GM18511 (cell line): ENCODE measurements around the gene MRPL44.
A peak's percentile ranks its signal among the peaks of the same experiment; 100 is the strongest.

Experiments used
- ATAC-seq: cut with Tn5 transposase; IDR thresholded peaks from one replicate; pipeline ENCODE4 v1.9.1; 2021; ENCODE audit warnings: mild to moderate bottlenecking, moderate library complexity; ENCODE audit not compliant: unreplicated experiment

The MRPL44 gene

GRCh38 chr2:223957092-223957851, at the start of gene MRPL44:
Gene MRPL44 (plus strand): TSS chr2:223957463. CDS start chr2:223957473, 10 bp downstream.
- ATAC-seq: peak; percentile 86

- ATAC-seq: no peak
Observed at GRCh38 chr2:223908304-223908998, 48.8 kb upstream of the MRPL44 start.

DNA sequence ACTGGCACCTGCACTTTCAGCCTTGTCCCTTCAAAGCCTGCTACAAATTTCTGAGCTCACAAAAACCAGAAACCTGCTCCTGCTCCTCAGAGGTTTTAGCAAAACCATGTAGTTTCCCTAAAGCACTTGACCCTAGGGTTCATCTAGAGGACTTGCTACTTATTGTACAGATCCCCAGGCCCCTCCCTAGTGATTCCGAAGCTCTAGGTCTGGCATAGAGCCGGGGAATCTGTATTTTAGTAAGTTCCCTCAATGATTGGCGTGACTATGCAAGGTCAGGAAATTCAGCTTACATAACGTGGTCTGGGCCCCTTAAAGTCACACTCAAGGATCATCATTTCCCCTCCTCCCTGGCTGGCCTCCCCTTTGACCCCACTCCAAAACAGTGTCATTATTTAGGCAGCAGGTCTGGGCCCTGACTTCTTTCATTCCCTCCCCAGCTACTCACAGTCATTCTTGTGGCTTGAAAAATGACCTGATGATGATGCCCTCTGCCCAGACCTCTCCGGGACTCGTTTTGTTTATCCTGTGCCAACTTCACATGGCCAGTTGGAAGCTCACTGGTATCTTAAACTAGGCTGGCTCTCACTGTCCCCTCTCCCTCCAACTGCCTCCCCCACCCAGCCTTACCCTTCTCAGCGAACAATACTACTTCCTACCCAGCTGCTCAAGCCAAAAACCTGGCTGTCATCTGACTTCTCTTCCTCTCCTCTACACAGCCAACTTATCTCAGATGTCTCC, 48.1 kb upstream of the MRPL44 start:
- no peak for ATAC-seq

- no peak for ATAC-seq
Observed at GRCh38 chr2:223914324-223914723, 42.9 kb upstream of the MRPL44 start.

- ATAC-seq: no peak
Observed at GRCh38 chr2:223915071-223915470, 42.2 kb upstream of the MRPL44 start.

DNA sequence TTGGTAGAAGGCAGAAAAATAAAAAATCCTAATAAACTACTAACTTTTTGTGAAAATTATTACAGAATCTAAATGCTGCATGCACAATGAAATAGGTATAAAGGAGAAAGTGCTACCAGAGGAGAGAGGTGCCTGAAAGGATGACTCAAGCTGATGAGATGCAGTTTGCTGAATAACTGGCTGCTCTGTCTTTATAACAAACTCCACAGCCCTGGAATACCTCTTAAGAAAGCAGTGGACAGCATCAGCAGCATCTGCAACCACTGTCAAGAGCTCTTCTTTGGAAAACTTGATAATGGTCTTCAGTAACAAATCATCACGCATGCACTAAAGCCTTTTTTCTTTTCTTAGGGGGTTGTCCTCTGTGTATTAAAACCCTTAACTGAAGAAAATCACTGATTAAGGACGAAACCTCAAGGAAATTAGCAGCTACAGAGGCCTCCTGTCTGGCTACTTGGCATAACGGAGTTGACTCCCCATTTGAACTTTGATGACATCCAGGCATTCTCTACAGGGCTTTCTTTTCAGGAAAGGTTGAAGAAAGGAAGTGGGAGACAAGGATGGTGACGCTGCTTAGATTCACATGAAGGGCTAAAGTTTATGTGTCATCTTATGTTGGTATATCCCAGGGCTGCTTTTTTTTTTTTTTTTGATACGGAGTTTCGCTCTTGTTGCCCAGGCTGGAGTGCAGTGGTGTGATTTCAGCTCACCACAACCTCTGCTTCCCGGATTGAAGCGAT, 40.9 kb upstream of the MRPL44 start:
- ATAC-seq: no peak

DNA sequence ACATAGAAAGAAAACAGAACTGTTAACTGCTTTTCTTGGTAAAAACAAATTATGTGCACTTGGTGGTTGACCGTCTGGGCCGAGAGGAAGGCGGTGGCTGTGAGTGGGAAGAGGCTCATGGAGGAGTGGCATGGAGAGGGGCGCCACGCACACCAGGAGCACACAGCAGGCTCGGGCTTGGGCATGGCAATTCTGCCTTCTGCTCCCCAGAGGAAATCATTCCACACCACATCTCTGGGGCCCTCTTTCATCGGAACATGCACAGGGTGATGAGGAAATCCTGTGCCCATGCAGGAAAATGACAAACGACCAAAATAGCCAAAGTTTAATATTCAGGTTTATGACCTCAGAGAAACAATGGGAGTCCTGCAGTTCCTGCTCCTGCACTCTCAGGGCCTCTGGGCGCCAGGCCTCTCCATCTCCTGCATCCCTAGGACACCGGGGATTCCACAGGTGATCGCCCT, 38.6 kb upstream of the MRPL44 start:
- no peak for ATAC-seq

- no peak for ATAC-seq
Observed at GRCh38 chr2:223920109-223920508, 37.2 kb upstream of the MRPL44 start.

DNA sequence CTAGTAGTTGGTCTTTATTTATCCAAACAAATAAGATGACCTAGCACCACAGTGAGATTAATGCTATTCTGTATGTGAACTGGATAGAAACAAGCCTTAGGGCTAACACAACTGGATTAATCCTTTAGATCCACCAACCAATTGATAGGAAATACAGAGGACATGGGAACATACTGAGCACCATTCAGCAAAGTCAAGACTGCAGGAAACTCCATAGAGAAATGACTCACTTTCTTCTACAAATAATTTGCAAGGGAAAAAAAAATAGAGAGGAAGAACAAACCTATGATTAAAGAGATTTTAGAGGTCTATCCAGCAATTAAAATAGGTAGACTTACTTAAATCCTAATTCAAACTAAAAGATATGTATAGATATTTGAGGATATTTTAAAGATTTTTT, 36.1 kb upstream of the MRPL44 start:
- ATAC-seq: no peak

DNA sequence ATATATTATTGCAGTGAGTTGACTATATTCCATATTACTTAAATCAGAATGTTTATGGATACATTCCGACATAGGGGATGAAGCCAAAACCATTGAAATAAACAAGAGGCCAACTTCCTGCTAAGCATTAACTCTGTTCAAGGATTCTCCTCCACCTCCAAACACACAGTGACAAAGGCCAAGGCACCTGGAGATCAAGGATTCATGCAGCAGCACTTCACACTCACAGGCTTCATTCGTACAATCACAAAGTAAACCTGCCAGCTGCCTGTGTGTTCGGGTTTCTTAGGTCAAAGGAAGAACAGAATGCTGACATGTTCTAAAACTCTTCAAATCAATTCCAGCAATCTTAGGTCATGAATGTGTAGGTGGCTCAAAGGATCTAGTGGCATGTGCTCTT, 35.0 kb upstream of the MRPL44 start:
- no peak for ATAC-seq

GRCh38 chr2:223923976-223924375, 33.3 kb upstream of the MRPL44 start:
- no peak for ATAC-seq

GRCh38 chr2:223925106-223925505, 32.2 kb upstream of the MRPL44 start:
- no peak for ATAC-seq

DNA sequence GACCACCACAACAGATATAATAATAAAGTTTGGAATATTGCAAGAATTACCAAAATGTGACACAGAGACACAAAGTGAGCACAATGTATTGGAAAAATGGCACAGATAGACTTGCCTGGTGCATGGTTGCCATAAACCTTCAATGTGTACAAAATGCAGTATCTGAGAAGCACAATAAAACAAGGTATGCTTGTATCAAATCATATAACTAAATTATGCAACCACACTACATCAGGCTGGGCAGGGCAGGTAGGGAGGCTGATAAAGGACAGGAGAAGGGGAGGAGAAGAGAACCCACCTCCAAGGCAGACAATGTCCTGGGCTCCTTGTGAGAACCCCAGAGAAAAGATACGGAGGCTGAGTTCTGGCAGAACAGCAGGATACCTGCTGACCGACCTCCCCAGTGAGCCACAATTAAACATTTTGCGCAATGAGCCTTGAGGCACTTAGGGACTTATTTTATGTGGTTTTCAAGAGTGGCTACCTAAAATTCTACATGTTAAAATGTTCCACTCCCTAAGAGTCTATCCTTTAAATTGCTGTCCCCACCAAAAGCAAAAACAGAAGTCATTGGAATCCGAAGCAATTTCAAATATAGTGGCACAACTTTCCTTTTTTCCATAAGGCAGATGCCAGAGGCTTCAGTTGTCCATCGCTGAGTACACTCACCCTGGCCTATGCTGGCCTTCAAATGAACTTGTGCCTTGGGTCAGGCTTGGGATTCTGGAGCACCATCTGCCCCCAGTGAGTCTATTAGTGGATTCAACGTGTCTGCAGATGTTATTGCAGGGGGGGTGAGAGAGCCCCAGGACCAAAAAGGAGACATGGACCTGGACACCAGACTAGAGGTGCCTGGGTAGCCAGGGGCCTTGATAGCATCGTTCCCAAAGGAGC, 28.9 kb upstream of the MRPL44 start:
- ATAC-seq: no peak

DNA sequence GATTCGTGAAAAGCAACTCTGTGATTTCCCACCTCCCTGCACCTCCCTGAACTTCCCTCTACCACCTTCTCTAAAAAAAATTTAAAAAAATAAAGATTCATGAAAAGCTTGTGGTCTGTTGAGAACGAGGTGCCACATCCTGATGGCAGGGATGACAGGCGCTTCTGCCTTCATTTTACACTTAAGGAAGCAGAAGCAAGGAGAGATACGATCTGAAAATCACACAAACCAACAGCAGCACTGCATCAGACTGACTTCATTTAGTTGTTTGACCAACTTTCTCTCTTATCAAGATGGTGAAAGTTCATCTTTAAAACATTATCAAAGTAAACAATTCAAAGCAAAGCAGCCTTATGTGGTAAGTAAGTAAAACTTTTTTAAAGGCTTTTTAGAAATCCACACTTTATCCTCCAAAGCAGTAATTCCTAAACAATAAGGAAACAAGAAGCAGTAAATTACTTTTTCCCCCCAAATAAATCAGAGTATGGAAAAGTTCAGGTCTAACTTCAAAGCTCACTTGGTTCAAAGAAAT, 27.6 kb upstream of the MRPL44 start:
- peak; percentile 63 for ATAC-seq

DNA sequence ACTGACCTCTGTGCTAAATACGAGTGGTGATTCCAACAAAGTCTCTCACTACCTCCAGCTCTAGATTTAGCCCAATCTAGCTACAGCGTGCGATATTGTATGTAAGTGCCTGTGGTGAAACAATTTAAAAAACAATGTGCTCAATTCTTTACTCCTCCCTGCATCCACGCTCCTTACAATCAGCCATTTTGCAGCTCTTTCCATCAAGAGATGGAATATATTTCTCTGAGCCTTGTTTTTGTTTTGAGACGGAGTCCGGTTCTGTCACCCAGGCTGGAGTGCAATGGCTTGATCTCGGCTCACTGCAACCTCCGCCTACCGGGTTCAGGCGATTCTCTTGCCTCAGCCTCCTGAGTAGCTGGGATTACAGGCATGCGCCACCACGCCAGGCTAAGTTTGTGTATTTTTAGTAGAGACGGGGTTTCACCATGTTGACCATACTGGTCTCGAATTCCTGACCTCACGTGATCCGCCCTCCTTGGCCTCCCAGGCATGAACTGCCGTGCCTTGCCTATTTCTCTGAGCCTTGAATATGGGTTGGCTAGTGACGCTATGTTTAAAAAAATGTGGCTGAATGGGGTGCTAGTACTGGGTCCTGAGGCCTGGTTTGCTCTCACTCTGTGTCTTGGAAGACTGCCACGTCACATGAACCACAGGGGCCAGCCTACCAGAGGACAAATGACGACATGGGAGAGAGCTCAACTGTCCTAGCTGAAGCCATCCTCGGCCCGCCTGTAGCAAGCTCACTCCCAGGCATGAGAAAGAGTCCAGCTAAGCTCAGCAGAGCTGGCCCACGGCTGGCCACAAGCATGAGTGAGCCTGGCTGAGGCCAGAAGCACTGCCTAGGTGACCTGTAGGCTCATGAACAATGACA, 26.9 kb upstream of the MRPL44 start:
- peak; percentile 57 for ATAC-seq

DNA sequence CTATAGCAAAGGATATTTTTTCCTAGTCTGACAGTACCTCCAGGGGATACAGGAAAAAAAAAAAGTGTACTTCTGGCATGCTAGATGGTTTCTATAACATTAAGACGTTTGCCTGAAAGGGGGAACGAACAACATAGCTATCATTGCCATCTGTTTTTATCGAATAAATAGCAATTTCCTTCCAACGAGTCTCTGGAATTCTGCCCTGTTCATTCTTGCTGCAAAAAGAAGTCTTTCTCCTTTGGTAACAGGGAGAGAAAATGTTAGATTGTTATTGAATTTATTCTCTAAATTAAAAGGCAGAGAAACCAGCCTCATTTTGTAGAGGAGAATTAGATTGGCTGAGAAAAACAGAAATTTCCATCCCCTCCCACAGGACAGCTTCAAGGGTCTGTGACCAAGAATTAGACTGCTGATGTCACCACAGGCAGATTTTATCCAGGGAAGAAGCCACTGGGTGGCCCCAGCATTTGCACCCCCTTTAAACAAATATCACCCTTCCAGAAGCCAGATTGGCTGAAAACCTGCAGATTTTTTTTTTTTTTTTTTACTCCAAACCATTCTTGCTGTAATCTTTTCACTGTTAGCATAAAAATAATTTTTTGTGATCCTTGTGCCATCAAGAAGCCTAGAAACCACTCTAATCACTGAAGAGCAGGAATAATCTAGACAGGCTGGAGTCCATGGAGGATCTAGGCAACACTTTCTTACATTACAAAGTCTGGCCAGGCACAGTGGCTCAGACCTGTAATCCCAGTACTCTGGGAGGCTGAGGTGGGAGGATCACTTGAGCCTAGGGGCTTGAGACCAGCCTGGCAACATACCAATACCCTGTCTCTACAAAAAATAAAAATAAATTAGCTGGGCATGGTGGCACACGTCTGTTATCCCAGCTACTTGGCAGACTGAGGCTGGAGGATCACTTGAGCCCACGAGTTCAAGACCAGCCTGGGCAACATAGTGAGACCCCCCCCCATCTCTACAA, 24.2 kb upstream of the MRPL44 start:
- no peak for ATAC-seq

- ATAC-seq: no peak
Observed at GRCh38 chr2:223934870-223935269, 22.4 kb upstream of the MRPL44 start.
